Lower leg skin (tissue), 4 donors: ENCODE results near the gene CLASP1. TPM values are rescaled to one million over a fixed set of nuclear protein-coding genes. Genes with fewer than 3 reads are reported as not detected.

Source experiments
- DNase-seq, 2 donors: peaks; one replicate each; pipeline ENCODE4 v3.0.0-alpha.2; 2019; ENCODE audit warnings: low spot score in 2 of 2
- H3K4me3 ChIP-seq: fragments of 200-600 bp; sonication (generic); 2 replicates; pipeline ENCODE4 v1.5.1; 2017; ENCODE audit warnings: mild to moderate bottlenecking, low read depth; ENCODE audit not compliant: poor library complexity, severe bottlenecking
- CTCF ChIP-seq, 3 donors: fragments of 450-650 bp; IDR thresholded peaks; one replicate each; pipeline ENCODE4 v1.5.1; 2016; ENCODE audit warnings: antibody characterized with exemption in 3 of 3, mild to moderate bottlenecking in 3 of 3, moderate library complexity in 2 of 3
- POLR2A ChIP-seq, 2 donors: fragments of 450-650 bp; IDR thresholded peaks; one replicate each; pipeline ENCODE4 v1.6.1; 2016 to 2017; ENCODE audit warnings: antibody characterized with exemption in 2 of 2, mild to moderate bottlenecking in 1 of 2, moderate library complexity in 1 of 2
- WGBS, 2 donors: methylation state at CpG; one replicate each; pipeline ENCODE4 v1.1.5; 2018; 5-methylcytosine and 5-hydroxymethylcytosine counted together
- intact Hi-C: fragments of 100-400 bp; cut with DNase I; formaldehyde crosslinking; loops from one replicate; pipeline ENCODE4 v1.15.0; 2023; ENCODE audit warnings: low total_unique reads
- total RNA-seq, 4 donors: library from RNA; depleted of rRNA; stranded (reverse); fragments of >200 nt; gene quantifications; one replicate each; pipeline ENCODE4 v1.1.0, GENCODE V29; 2016

The CLASP1 gene
- total RNA-seq, 4 donors from 2014 or later, result 56.8 to 88.4 (median 69.0) TPM

- intact Hi-C loops, result no loop called here
Measured at GRCh38 chr2:121469356-121469755, 179.9 kb downstream of the CLASP1 start.

GRCh38 chr2:121468936-121469335 is 180.3 kb downstream of the CLASP1 start:
- DNase-seq, result no peak
- 94 to 97% methylated on average over 6 of the region's 6 CpGs for WGBS, 2 donors
- no peak overlapping the region for H3K4me3 ChIP-seq
- no peak for TF ChIP-seq POLR2A (IDR thresholded peaks at IDR 0.05)
- TF ChIP-seq CTCF (IDR thresholded peaks at IDR 0.05), result no peak
- intact Hi-C loops, result no loop called here

More at GRCh38 chr2:121469356-121469755, 179.9 kb downstream of the CLASP1 start:
- DNase-seq, result no peak
- TF ChIP-seq POLR2A (IDR thresholded peaks at IDR 0.05), result no peak
- TF ChIP-seq CTCF (IDR thresholded peaks at IDR 0.05), result no peak
- WGBS, 2 donors, result 97 to 99% methylated on average over 3 of the region's 3 CpGs
- no peak overlapping the region for H3K4me3 ChIP-seq

- no peak for TF ChIP-seq POLR2A (IDR thresholded peaks at IDR 0.05)
- no peak for TF ChIP-seq CTCF (IDR thresholded peaks at IDR 0.05)
- H3K4me3 ChIP-seq, result no peak overlapping the region
- intact Hi-C loops, result no loop called here
- 85 to 93% methylated on average over 3 of the region's 3 CpGs for WGBS, 2 donors
- DNase-seq, result no peak
Measured at GRCh38 chr2:121459291-121459690, 190.0 kb downstream of the CLASP1 start.

GRCh38 chr2:121456325-121456724 is 192.9 kb downstream of the CLASP1 start:
- intact Hi-C loops, result no loop called here
- TF ChIP-seq POLR2A (IDR thresholded peaks at IDR 0.05) (no peak), CTCF (IDR thresholded peaks at IDR 0.05) (no peak)

GRCh38 chr2:121455446-121455845 is 193.8 kb downstream of the CLASP1 start:
- TF ChIP-seq CTCF (IDR thresholded peaks at IDR 0.05) (no peak), POLR2A (IDR thresholded peaks at IDR 0.05) (no peak)
- WGBS, 2 donors, result 96 to 97% methylated on average over 5 of the region's 5 CpGs
- DNase-seq, result no peak
- H3K4me3 ChIP-seq, result no peak overlapping the region
- intact Hi-C loops, result no loop called here

More at GRCh38 chr2:121456325-121456724, 192.9 kb downstream of the CLASP1 start:
- H3K4me3 ChIP-seq, result no peak overlapping the region
- WGBS, 2 donors, result 88 to 91% methylated on average over 3 of the region's 3 CpGs
- no peak for DNase-seq

GRCh38 chr2:121454549-121455090 is 194.6 kb downstream of the CLASP1 start:
- TF ChIP-seq POLR2A (IDR thresholded peaks at IDR 0.05), result no peak
- no peak for TF ChIP-seq CTCF (IDR thresholded peaks at IDR 0.05)
- intact Hi-C loops, result no loop called here
- WGBS, 2 donors, result 86 to 87% methylated on average over 7 of the region's 7 CpGs
- DNase-seq, result no peak
- no peak overlapping the region for H3K4me3 ChIP-seq
